Dendritic cell treated with granulocyte-macrophage colony-stimulating factor and Interleukin-4, amounts not matched to agents 40 ng/mL and 50 ng/mL, for 4 days (primary cell): ENCODE results near the gene POLDIP3.
"Not testable (repeated sequence)": the region's sequence is repeated elsewhere in the genome, so short reads cannot be mapped to it uniquely, and the experiment has no call there.

ENCODE experiments used
- H3K27ac Mint-ChIP-seq: one replicate; pipeline ENCODE4 v1.8.0; 2022; ENCODE audit warnings: mild to moderate bottlenecking, mixed read lengths
- H3K27me3 Mint-ChIP-seq: one replicate; pipeline ENCODE4 v1.8.0; 2022; ENCODE audit warnings: mild to moderate bottlenecking, mixed read lengths
- H3K36me3 Mint-ChIP-seq: one replicate; pipeline ENCODE4 v1.8.0; 2022; ENCODE audit warnings: low read depth, mixed read lengths
- H3K4me1 Mint-ChIP-seq: one replicate; pipeline ENCODE4 v1.8.0; 2022; ENCODE audit warnings: low read depth, mixed read lengths
- H3K4me3 Mint-ChIP-seq: one replicate; pipeline ENCODE4 v1.8.0; 2022; ENCODE audit warnings: mild to moderate bottlenecking, moderate library complexity, mixed read lengths
- H3K9me3 Mint-ChIP-seq: one replicate; pipeline ENCODE4 v1.8.0; 2022; ENCODE audit warnings: mixed read lengths
- intact Hi-C: fragments of 100-400 bp; cut with micrococcal nuclease; formaldehyde crosslinking; loops from one replicate; pipeline ENCODE4 v1.15.0; 2022

Gene POLDIP3

DNA sequence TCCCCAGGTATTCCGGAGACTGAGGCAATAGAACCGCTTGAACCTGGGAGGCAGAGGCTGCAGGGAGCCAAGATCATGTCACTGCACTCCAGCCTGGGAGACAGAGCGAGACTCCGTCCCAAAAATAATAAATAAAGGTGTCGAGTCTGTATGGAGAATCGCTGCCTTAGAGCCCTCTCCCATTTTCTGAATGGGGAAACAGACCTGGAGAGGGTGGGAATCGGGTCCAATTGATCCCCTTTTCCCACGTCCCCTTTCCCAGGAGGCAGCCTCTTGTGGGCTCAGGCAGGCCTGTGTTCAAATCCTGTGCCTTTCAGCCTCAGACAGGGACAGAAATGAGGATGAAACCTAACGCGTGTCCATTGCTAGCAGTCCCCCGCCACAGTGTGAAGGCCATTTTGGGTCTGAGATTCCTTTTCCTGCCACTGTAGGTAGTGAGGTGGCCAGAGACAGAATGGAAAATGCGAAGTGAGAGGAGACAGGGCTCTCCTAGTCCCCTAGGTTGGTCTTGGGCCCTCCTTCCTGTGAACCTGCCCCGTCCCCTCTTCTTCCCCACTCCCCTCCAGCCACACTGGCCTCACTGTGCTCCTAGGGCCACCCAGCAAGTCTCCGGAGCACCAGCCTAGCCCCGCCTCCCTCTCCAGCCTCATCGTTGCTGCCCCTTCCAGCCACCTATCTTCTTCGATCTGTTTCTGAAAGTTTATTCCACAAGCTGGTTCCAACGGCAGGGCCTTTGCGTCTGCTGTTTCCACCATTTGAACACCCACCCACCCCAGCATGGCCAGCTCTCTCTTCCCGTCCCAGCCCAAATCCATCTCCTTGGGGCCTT lies 2.7 kb upstream of the POLDIP3 start:
- Mint-ChIP-seq H3K9me3 (no peaks in the 10 kb centered on the region), H3K27me3 (no peaks in the 10 kb centered on the region), H3K4me1 (peaks cover 52% of the 10 kb centered on the region), H3K27ac (peak overlapping the region; percentile 50), H3K4me3 (no peak overlapping the region), H3K36me3 (peaks cover 63% of the 10 kb centered on the region)
- intact Hi-C loops: no loop called here

- H3K27me3 Mint-ChIP-seq, H3K9me3 Mint-ChIP-seq: not testable (repeated sequence)
- H3K36me3 Mint-ChIP-seq: peaks cover 62% of the 10 kb centered on the region
- intact Hi-C loops: loop anchor here (2.0 kb wide), 1 partner anchor 33 kb away; the partner anchor contains the start of gene CYB5R3
- peak overlapping the region; percentile 100 for H3K27ac Mint-ChIP-seq
- H3K4me3 Mint-ChIP-seq: peak overlapping the region; percentile 94
- peaks cover 54% of the 10 kb centered on the region for H3K4me1 Mint-ChIP-seq
Measured at GRCh38 chr22:42615860-42616175, 1.1 kb upstream of the POLDIP3 start.

DNA sequence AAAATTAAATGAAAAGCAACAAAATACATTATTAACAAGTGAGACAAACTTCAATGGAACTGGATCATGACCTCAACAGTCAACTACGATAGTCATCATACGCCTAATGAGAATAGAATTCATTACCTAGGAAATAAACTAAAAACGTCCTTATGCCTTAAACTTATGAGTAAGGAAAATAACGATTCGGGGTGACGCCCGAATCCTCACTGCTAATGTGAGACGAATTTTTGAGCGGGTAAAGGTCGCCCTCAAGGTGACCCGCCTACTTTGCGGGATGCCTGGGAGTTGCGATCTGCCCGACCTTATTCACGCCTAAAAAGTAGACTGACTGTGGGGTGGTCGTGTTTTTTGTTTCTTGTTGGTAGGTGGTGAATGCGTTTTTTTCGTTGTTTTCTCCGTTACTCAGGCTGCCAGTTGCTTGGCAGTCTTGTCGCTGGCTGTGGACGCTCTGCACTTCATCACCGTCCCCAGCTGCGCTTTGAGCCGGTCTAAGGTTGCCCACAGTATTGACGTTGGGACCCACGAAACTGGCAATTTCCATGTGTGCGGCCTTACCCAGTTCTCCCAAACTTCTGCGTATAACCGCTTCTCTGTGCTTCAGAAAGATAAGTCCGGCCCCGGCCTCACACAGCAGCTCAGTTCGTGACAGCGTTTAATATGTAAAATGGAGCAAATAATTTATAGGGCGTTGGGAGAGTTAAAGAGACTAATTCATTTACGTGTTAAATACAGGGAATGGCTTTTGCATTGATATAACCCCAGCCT lies 593 bp upstream of the POLDIP3 start:
- intact Hi-C loops: loop anchor here (2.0 kb wide), 1 partner anchor 34 kb away; the partner anchor contains the start of gene CYB5R3
- Mint-ChIP-seq H3K36me3 (peaks cover 61% of the 10 kb centered on the region), H3K27ac (peak overlapping the region; percentile 100), H3K4me1 (peaks cover 60% of the 10 kb centered on the region), H3K4me3 (peak overlapping the region; percentile 94), H3K27me3 (no peaks in the 10 kb centered on the region), H3K9me3 (no peaks in the 10 kb centered on the region)

DNA sequence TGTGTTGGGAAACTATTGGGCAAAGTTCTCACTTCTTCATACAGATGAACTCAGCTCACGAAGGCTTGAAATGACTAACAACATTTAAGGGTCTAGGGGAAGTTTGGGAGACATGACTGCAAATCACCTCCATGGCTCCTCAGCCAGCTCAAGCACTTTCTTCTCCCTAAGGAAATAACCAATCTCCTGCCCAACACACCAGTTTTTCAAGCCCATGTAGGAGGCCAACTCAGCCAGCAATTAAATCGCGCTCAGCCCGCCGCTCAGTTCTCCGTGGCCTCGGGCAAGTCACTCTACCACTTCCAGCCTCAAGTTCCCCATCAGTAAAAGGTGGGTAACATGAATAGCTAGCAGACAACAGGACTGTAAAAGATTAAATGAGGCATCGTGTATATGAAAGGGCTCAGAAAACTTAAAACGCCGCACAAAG lies 796 bp downstream of the POLDIP3 start:
- H3K36me3 Mint-ChIP-seq: peaks cover 61% of the 10 kb centered on the region
- H3K4me3 Mint-ChIP-seq: peak overlapping the region; percentile 94
- no peaks in the 10 kb centered on the region for H3K27me3 Mint-ChIP-seq
- no peaks in the 10 kb centered on the region for H3K9me3 Mint-ChIP-seq
- peak overlapping the region; percentile 100 for H3K27ac Mint-ChIP-seq
- H3K4me1 Mint-ChIP-seq: peaks cover 71% of the 10 kb centered on the region
- intact Hi-C loops: loop anchor here (2.0 kb wide), 1 partner anchor 35 kb away; the partner anchor contains the start of gene CYB5R3

- Mint-ChIP-seq H3K36me3 (peaks cover 72% of the 10 kb centered on the region), H3K9me3 (no peaks in the 10 kb centered on the region), H3K4me3 (peak overlapping the region; percentile 94), H3K27me3 (no peaks in the 10 kb centered on the region), H3K27ac (peak overlapping the region; percentile 100), H3K4me1 (peaks cover 63% of the 10 kb centered on the region)
- intact Hi-C loops: no loop called here
Measured at GRCh38 chr22:42612336-42612735, 2.3 kb downstream of the POLDIP3 start.

- Mint-ChIP-seq H3K9me3 (no peaks in the 10 kb centered on the region), H3K36me3 (peaks cover 85% of the 10 kb centered on the region), H3K27me3 (no peaks in the 10 kb centered on the region), H3K27ac (no peak overlapping the region), H3K4me1 (peaks cover 57% of the 10 kb centered on the region), H3K4me3 (no peak overlapping the region)
- intact Hi-C loops: no loop called here
Measured at GRCh38 chr22:42611051-42611450, 3.6 kb downstream of the POLDIP3 start.

- Mint-ChIP-seq H3K36me3 (peaks cover 93% of the 10 kb centered on the region), H3K9me3 (no peaks in the 10 kb centered on the region), H3K4me1 (peaks cover 51% of the 10 kb centered on the region), H3K27ac (peak overlapping the region; percentile 69), H3K27me3 (no peaks in the 10 kb centered on the region), H3K4me3 (no peak overlapping the region)
- intact Hi-C loops: no loop called here
Measured at GRCh38 chr22:42610186-42610585, 4.5 kb downstream of the POLDIP3 start.

DNA sequence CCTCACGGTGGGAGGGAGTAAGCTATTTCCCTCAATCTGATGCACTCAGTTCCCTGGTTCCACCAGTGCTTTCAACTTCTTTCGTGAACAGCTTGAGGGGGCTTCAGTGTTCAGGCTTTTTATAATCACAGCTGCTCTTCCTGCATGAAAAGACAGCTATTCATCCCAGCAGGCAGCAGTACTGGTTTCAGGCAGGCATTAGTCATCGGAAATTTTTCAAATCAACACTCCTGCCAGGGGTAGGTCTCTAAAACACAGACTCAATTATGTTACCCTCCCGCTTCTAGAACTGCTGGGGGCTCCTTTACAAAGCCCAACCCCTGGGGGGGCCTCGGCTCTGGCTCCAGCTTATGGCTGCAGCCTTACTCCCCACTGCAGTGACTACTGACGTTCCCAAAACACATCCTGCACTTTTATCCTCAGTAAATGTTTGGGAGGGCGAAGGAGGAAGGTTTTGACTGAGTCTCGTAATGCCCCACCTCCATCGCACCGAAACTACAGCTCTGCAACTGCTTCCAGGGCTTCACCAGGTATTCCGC lies 5.8 kb downstream of the POLDIP3 start:
- peaks cover 96% of the 10 kb centered on the region for H3K36me3 Mint-ChIP-seq
- peak overlapping the region; percentile 69 for H3K27ac Mint-ChIP-seq
- no peak overlapping the region for H3K4me3 Mint-ChIP-seq
- no peaks in the 10 kb centered on the region for H3K27me3 Mint-ChIP-seq
- H3K9me3 Mint-ChIP-seq: no peaks in the 10 kb centered on the region
- intact Hi-C loops: no loop called here
- H3K4me1 Mint-ChIP-seq: peaks cover 60% of the 10 kb centered on the region

DNA sequence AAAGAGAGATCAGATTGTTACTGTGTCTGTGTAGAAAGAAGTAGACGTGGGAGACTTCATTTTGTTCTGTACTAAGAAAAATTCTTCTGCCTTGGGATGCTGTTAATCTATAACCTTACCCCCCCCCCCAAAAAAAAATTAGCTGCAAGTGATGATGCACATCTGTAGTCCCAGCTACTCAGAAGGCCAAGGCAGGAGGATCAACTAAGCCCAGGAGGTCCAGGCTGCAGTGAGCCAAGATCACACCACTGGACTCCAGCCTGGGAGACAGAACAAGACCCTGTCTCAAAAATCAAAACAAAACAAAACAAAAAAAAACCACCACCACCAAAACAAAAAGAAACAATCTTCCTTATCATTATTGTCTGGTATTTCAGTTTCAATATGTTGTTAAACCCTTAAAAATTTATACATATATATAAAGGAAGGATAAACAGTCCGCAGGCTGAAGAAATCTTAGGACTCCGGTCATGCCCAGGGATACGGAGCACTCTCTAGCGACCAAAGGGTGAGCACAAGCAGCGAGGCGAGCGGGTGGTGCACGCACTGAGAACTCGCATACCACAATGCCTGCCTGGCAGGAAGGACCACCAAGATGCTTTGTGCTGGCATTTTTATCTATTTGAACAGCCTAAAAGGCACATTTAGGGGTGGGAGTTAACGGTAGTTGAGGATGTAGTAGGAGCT lies 6.4 kb downstream of the POLDIP3 start:
- intact Hi-C loops: no loop called here
- Mint-ChIP-seq H3K36me3 (peaks cover 98% of the 10 kb centered on the region), H3K4me3 (no peak overlapping the region), H3K9me3 (no peaks in the 10 kb centered on the region), H3K4me1 (peaks cover 60% of the 10 kb centered on the region), H3K27me3 (no peaks in the 10 kb centered on the region), H3K27ac (no peak overlapping the region)

- Mint-ChIP-seq H3K27ac (peak overlapping the region; percentile 37), H3K4me1 (peaks cover 54% of the 10 kb centered on the region), H3K36me3 (peaks cover 98% of the 10 kb centered on the region)
- H3K4me3 Mint-ChIP-seq, H3K27me3 Mint-ChIP-seq, H3K9me3 Mint-ChIP-seq, intact Hi-C loops: not testable (repeated sequence)
Measured at GRCh38 chr22:42607641-42608040, 7.0 kb downstream of the POLDIP3 start.

GRCh38 chr22:42604403-42604802 lies 10.3 kb downstream of the POLDIP3 start:
- peaks cover 100% of the 10 kb centered on the region for H3K36me3 Mint-ChIP-seq
- no peak overlapping the region for H3K4me3 Mint-ChIP-seq
- intact Hi-C loops: no loop called here
- H3K9me3 Mint-ChIP-seq: no peaks in the 10 kb centered on the region
- no peak overlapping the region for H3K27ac Mint-ChIP-seq
- H3K27me3 Mint-ChIP-seq: no peaks in the 10 kb centered on the region
- H3K4me1 Mint-ChIP-seq: peaks cover 24% of the 10 kb centered on the region

- Mint-ChIP-seq H3K27ac (no peak overlapping the region), H3K27me3 (no peaks in the 10 kb centered on the region), H3K9me3 (no peaks in the 10 kb centered on the region), H3K4me1 (peaks cover 21% of the 10 kb centered on the region), H3K4me3 (no peak overlapping the region), H3K36me3 (peaks cover 100% of the 10 kb centered on the region)
- intact Hi-C loops: no loop called here
Measured at GRCh38 chr22:42603427-42603826, 11.3 kb downstream of the POLDIP3 start.

- Mint-ChIP-seq H3K27ac (no peak overlapping the region), H3K4me1 (peaks cover 21% of the 10 kb centered on the region), H3K4me3 (no peak overlapping the region), H3K36me3 (peaks cover 100% of the 10 kb centered on the region), H3K9me3 (no peaks in the 10 kb centered on the region), H3K27me3 (no peaks in the 10 kb centered on the region)
- intact Hi-C loops: no loop called here
Measured at GRCh38 chr22:42602470-42602869, 12.2 kb downstream of the POLDIP3 start.
